ENCODE data around the gene KCNJ14. TPM values are rescaled to one million over a fixed set of nuclear protein-coding genes. Genes with fewer than 3 reads are reported as not detected.
"Not testable (repeated sequence)": the region's sequence is repeated elsewhere in the genome, so short reads cannot be mapped to it uniquely, and the experiment has no call there.

The KCNJ14 gene
- total and polyA plus RNA-seq, 7 donors = 0.28 to 2.6 (median 1.1) TPM

- TF ChIP-seq CTCF (IDR thresholded peaks at IDR 0.05) = no peak
These were observed 32.2 kb downstream of the KCNJ14 start for GRCh38 chr19:48487544-48487943.

GRCh38 chr19:48487948-48488347 is 32.6 kb downstream of the KCNJ14 start:
- peak; percentile 78 to 85 (median 81) for ATAC-seq
- DNase-seq = peak; percentile 76 to 87
- peaks cover 0 to 30% (median 9%) of the 10 kb centered on the region in 3 donors for H3K27me3 ChIP-seq (ENCODE audit: insufficient read depth in 3 of 3, low read length in 2 of 3)
- 25 to 50% (median 36%) methylated on average over 8 of the region's 8 CpGs for WGBS, 3 donors
- no peak overlapping the region for H3K27ac ChIP-seq
- no peak for TF ChIP-seq CTCF (IDR thresholded peaks at IDR 0.05)
- H3K36me3 ChIP-seq (ENCODE audit: insufficient read depth in 1 of 2, low read depth in 1 of 2) = no peaks in the 10 kb centered on the region
- intact Hi-C loops (cut with DNase I) = loop anchor here in 1 of 2 donors (2.0 kb wide), 1 partner anchor 99 kb away; no protein-coding TSS in a partner anchor
- peaks cover 8% of the 10 kb centered on the region for H3K4me1 ChIP-seq
- no peak overlapping the region for H3K4me3 ChIP-seq
- no peaks in the 10 kb centered on the region for H3K9me3 ChIP-seq

More at GRCh38 chr19:48487544-48487943, 32.2 kb downstream of the KCNJ14 start:
- H3K4me1 ChIP-seq = peaks cover 8% of the 10 kb centered on the region
- WGBS, 3 donors = 74 to 80% (median 79%) methylated on average over 6 of the region's 6 CpGs
- DNase-seq = no peak
- intact Hi-C loops (cut with DNase I) = no loop called here
- H3K4me3 ChIP-seq = no peak overlapping the region
- H3K36me3 ChIP-seq (ENCODE audit: insufficient read depth in 1 of 2, low read depth in 1 of 2) = no peaks in the 10 kb centered on the region
- no peaks in the 10 kb centered on the region for H3K9me3 ChIP-seq
- H3K27me3 ChIP-seq (ENCODE audit: insufficient read depth in 3 of 3, low read length in 2 of 3) = peaks cover 0 to 26% (median 5%) of the 10 kb centered on the region in 3 donors
- no peak overlapping the region for H3K27ac ChIP-seq
- ATAC-seq = no peak

GRCh38 chr19:48488478-48488877 is 33.1 kb downstream of the KCNJ14 start:
- H3K27ac ChIP-seq; ATAC-seq; H3K4me1 ChIP-seq; H3K36me3 ChIP-seq (ENCODE audit: insufficient read depth in 1 of 2, low read depth in 1 of 2); DNase-seq; H3K4me3 ChIP-seq; H3K9me3 ChIP-seq: not testable (repeated sequence)
- WGBS, 3 donors = 81 to 85% (median 82%) methylated on average over 7 of the region's 7 CpGs
- peaks cover 0 to 31% (median 9%) of the 10 kb centered on the region in 3 donors for H3K27me3 ChIP-seq (ENCODE audit: insufficient read depth in 3 of 3, low read length in 2 of 3)
- intact Hi-C loops (cut with DNase I) = loop anchor here in 1 of 2 donors (2.0 kb wide), 1 partner anchor 98 kb away; no protein-coding TSS in a partner anchor

GRCh38 chr19:48489608-48490216 is 34.3 kb downstream of the KCNJ14 start:
- intact Hi-C loops (cut with DNase I) = loop anchor here (1.0 to 2.0 kb wide), 2 partner anchors 95 to 97 kb away; no protein-coding TSS in a partner anchor
- Histone ChIP-seq H3K9me3 (no peaks in the 10 kb centered on the region), H3K4me3 (no peak overlapping the region), H3K27me3 (ENCODE audit: insufficient read depth in 3 of 3, low read length in 2 of 3) (peaks cover 0 to 37% (median 13%) of the 10 kb centered on the region in 3 donors), H3K36me3 (ENCODE audit: insufficient read depth in 1 of 2, low read depth in 1 of 2) (no peaks in the 10 kb centered on the region), H3K27ac (no peak overlapping the region), H3K4me1 (peaks cover 8% of the 10 kb centered on the region)
- ATAC-seq (peak; percentile 52 to 71 (median 57)), DNase-seq (peak; percentile 76 to 88)
- peak; percentile 92 for TF ChIP-seq CTCF (IDR thresholded peaks at IDR 0.05)
- WGBS, 3 donors = 16 to 20% (median 20%) methylated on average over 19 of the region's 19 CpGs

GRCh38 chr19:48490981-48491792 is 35.8 kb downstream of the KCNJ14 start:
- no peak for ATAC-seq
- intact Hi-C loops (cut with DNase I) = no loop called here
- peaks cover 0 to 38% (median 13%) of the 10 kb centered on the region in 3 donors for H3K27me3 ChIP-seq (ENCODE audit: insufficient read depth in 3 of 3, low read length in 2 of 3)
- no peaks in the 10 kb centered on the region for H3K9me3 ChIP-seq
- H3K27ac ChIP-seq = no peak overlapping the region
- H3K4me1 ChIP-seq = peaks cover 8% of the 10 kb centered on the region
- TF ChIP-seq CTCF (IDR thresholded peaks at IDR 0.05) = no peak
- peak in 1 of 2 donors; percentile 43 for DNase-seq
- H3K4me3 ChIP-seq = no peak overlapping the region
- H3K36me3 ChIP-seq (ENCODE audit: insufficient read depth in 1 of 2, low read depth in 1 of 2) = no peaks in the 10 kb centered on the region
- WGBS, 3 donors = 5 to 7% (median 7%) methylated on average over 36 to 50 of the region's 50 CpGs

All from psoas muscle (tissue), 8 donors.